SU-DHL-6 (cell line): ENCODE data around the gene POFUT1.

Experiments
- H2AFZ ChIP-seq: fragments of 200-600 bp; sonication (generic); 2 replicates; pipeline ENCODE4 v1.6.1; 2014; ENCODE audit warnings: low read depth, mild to moderate bottlenecking, moderate library complexity, mixed read lengths, antibody characterized with exemption, low read length; ENCODE audit not compliant: severe bottlenecking
- H3F3A ChIP-seq: fragments of 200-600 bp; shearing (Covaris generic); 2 replicates; pipeline ENCODE4 v1.6.0; 2016; ENCODE audit warnings: antibody characterized with exemption, mild to moderate bottlenecking; ENCODE audit not compliant: insufficient read depth
- H3K27ac ChIP-seq: fragments of 200-600 bp; sonication (generic); 2 replicates; pipeline ENCODE4 v1.5.1; 2016; ENCODE audit warnings: low read depth, mild to moderate bottlenecking, low read length, moderate library complexity, mixed read lengths
- H3K27me3 ChIP-seq: fragments of 200-600 bp; sonication (generic), shearing (Covaris generic); 2 replicates; pipeline ENCODE4 v1.6.0; 2014; ENCODE audit warnings: mild to moderate bottlenecking, low read length
- H3K36me3 ChIP-seq: fragments of 200-600 bp; sonication (generic); 2 replicates; pipeline ENCODE4 v1.6.1; 2014; ENCODE audit warnings: mild to moderate bottlenecking, low read length, mixed read lengths
- H3K4me2 ChIP-seq: fragments of 300-600, 200-600 bp; shearing (Covaris generic), sonication (generic); 2 replicates; pipeline ENCODE4 v1.6.0; 2014; ENCODE audit warnings: low read length, low read depth, mild to moderate bottlenecking; ENCODE audit not compliant: poor library complexity, severe bottlenecking
- H3K4me3 ChIP-seq: fragments of 200-600 bp; sonication (generic); 2 replicates; pipeline ENCODE4 v1.5.1; 2014; ENCODE audit warnings: antibody characterized with exemption, low read length, mild to moderate bottlenecking, mixed read lengths; ENCODE audit not compliant: insufficient read depth, poor library complexity, severe bottlenecking
- H3K79me2 ChIP-seq: fragments of 200-600 bp; sonication (generic); 2 replicates; pipeline ENCODE4 v1.6.1; 2014; ENCODE audit warnings: mild to moderate bottlenecking, low read length, moderate library complexity; ENCODE audit not compliant: insufficient read depth
- H3K9ac ChIP-seq: fragments of 200-600 bp; sonication (generic); 2 replicates; pipeline ENCODE4 v1.7.0; 2014; ENCODE audit warnings: mild to moderate bottlenecking, low read length
- H3K9me2 ChIP-seq: fragments of 200-600 bp; sonication (generic); replicated peaks from 2 replicates; pipeline ENCODE4 v1.6.1; 2014; ENCODE audit warnings: low read length; ENCODE audit not compliant: insufficient read depth
- H3K9me3 ChIP-seq: fragments of 200-600 bp; sonication (generic); 2 replicates; pipeline ENCODE4 v1.6.1; 2014; ENCODE audit warnings: low read length, mixed read lengths; ENCODE audit not compliant: insufficient read depth
- H4K20me1 ChIP-seq: fragments of 200-600 bp; sonication (generic); 2 replicates; pipeline ENCODE4 v1.6.1; 2014; ENCODE audit warnings: low read depth, mild to moderate bottlenecking, antibody characterized with exemption, low read length, moderate library complexity, mixed read lengths
- EZH2phosphoT487 ChIP-seq: fragments of 200-600 bp; sonication (generic), shearing (Covaris generic); conservative IDR thresholded peaks from 2 replicates; pipeline ENCODE4 v1.6.1; 2018; ENCODE audit warnings: mild to moderate bottlenecking, antibody characterized with exemption, low read length, moderate library complexity, mixed read lengths
- TF ChIP-seq, protein P1 (sequence below): fragments of 200-600 bp; sonication (generic); IDR thresholded peaks from one replicate; pipeline ENCODE4 v1.5.1; 2017; ENCODE audit warnings: antibody characterized with exemption, mild to moderate bottlenecking, low read length, moderate library complexity; ENCODE audit not compliant: insufficient read depth, poor library complexity, severe bottlenecking

POFUT1 gene

GRCh38 chr20:32248043-32248442 is 40.4 kb downstream of the POFUT1 start:
- no peaks in the 10 kb centered on the region for H3K27me3 ChIP-seq
- no peak for TF ChIP-seq EZH2phosphoT487
- TF ChIP-seq, protein P1, sequence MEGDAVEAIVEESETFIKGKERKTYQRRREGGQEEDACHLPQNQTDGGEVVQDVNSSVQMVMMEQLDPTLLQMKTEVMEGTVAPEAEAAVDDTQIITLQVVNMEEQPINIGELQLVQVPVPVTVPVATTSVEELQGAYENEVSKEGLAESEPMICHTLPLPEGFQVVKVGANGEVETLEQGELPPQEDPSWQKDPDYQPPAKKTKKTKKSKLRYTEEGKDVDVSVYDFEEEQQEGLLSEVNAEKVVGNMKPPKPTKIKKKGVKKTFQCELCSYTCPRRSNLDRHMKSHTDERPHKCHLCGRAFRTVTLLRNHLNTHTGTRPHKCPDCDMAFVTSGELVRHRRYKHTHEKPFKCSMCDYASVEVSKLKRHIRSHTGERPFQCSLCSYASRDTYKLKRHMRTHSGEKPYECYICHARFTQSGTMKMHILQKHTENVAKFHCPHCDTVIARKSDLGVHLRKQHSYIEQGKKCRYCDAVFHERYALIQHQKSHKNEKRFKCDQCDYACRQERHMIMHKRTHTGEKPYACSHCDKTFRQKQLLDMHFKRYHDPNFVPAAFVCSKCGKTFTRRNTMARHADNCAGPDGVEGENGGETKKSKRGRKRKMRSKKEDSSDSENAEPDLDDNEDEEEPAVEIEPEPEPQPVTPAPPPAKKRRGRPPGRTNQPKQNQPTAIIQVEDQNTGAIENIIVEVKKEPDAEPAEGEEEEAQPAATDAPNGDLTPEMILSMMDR = no peak
- H3K27ac ChIP-seq = no peak overlapping the region
- no peaks in the 10 kb centered on the region for H3F3A ChIP-seq
- no peaks in the 10 kb centered on the region for H3K9me2 ChIP-seq
- H3K4me3 ChIP-seq = no peak overlapping the region
- H3K9ac ChIP-seq = no peak overlapping the region
- H3K79me2 ChIP-seq = no peaks in the 10 kb centered on the region
- H3K36me3 ChIP-seq = no peaks in the 10 kb centered on the region
- no peaks in the 10 kb centered on the region for H4K20me1 ChIP-seq
- no peak overlapping the region for H2AFZ ChIP-seq
- H3K9me3 ChIP-seq = no peaks in the 10 kb centered on the region
- no peak overlapping the region for H3K4me2 ChIP-seq

- Histone ChIP-seq H3K9me2 (no peaks in the 10 kb centered on the region), H3K27me3 (no peaks in the 10 kb centered on the region), H3K27ac (no peak overlapping the region), H2AFZ (no peak overlapping the region), H3K9ac (no peak overlapping the region), H3K4me3 (no peak overlapping the region), H3K79me2 (no peaks in the 10 kb centered on the region), H3K36me3 (no peaks in the 10 kb centered on the region), H3F3A (no peaks in the 10 kb centered on the region), H4K20me1 (no peaks in the 10 kb centered on the region), H3K4me2 (no peak overlapping the region), H3K9me3 (no peaks in the 10 kb centered on the region)
- TF ChIP-seq, protein P1 = no peak
- no peak for TF ChIP-seq EZH2phosphoT487
These were observed 41.5 kb downstream of the POFUT1 start for GRCh38 chr20:32249030-32249738.

DNA sequence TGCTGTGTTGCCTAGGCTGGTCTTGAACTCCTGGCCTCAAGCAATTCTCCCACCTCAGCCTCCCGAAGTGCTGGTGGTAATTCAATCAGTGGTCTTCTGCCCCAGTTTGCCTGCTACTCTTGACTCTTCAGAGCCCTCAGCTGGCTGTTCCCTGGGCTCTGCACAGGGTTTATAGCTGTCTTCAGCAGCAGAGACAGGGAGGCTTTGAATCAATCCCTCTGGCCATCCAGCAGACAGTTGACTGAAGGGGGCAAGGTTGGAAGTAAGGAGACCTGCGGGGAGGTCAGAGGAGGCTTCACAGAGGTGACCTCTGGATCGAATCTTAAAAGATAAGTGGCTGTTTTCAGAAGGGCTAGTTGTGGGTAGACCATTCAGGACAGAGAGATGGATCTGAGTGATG is 43.8 kb downstream of the POFUT1 start:
- no peaks in the 10 kb centered on the region for H3K36me3 ChIP-seq
- H3K4me3 ChIP-seq = no peak overlapping the region
- H3K9ac ChIP-seq = no peak overlapping the region

More for the DNA sequence above, 43.8 kb downstream of the POFUT1 start:
- no peak for TF ChIP-seq EZH2phosphoT487
- TF ChIP-seq, protein P1 = no peak
- Histone ChIP-seq H3K27ac (no peak overlapping the region), H4K20me1 (no peaks in the 10 kb centered on the region), H3K79me2 (no peaks in the 10 kb centered on the region), H3K4me2 (no peak overlapping the region), H3K9me2 (no peaks in the 10 kb centered on the region), H3F3A (no peaks in the 10 kb centered on the region), H2AFZ (no peak overlapping the region), H3K27me3 (no peaks in the 10 kb centered on the region), H3K9me3 (no peaks in the 10 kb centered on the region)
